KMS-11 (cell line): Measurements from ENCODE around the gene PLXNA2.

Experiments used
- H2AFZ ChIP-seq: fragments of 200-600 bp; sonication (generic); 2 replicates; pipeline ENCODE4 v1.6.1; 2016; ENCODE audit warnings: antibody characterized with exemption, mixed run types, low read depth
- H3K27ac ChIP-seq: fragments of 200-600 bp; sonication (generic); 2 replicates; pipeline ENCODE4 v1.6.1; 2016; ENCODE audit warnings: mild to moderate bottlenecking, mixed run types
- H3K27me3 ChIP-seq: fragments of 200-600 bp; sonication (generic); 2 replicates; pipeline ENCODE4 v1.6.1; 2017; ENCODE audit warnings: mild to moderate bottlenecking, low read depth, mixed run types, moderate library complexity; ENCODE audit not compliant: insufficient read depth
- H3K36me3 ChIP-seq: fragments of 200-600 bp; sonication (generic); 2 replicates; pipeline ENCODE4 v1.6.1; 2017; ENCODE audit warnings: mild to moderate bottlenecking, mixed run types; ENCODE audit not compliant: insufficient read depth
- H3K4me1 ChIP-seq: fragments of 200-600 bp; sonication (generic); 2 replicates; pipeline ENCODE4 v1.6.1; 2016; ENCODE audit warnings: mild to moderate bottlenecking, low read depth, mixed run types; ENCODE audit not compliant: poor library complexity, severe bottlenecking
- H3K4me2 ChIP-seq: fragments of 200-600 bp; sonication (generic); 2 replicates; pipeline ENCODE4 v1.7.0; 2016; ENCODE audit warnings: mild to moderate bottlenecking, mixed run types
- H3K4me3 ChIP-seq: fragments of 200-600 bp; sonication (generic); IDR thresholded peaks from 2 replicates; pipeline ENCODE4 v1.6.1; 2017; ENCODE audit warnings: low read depth, low read length, mixed read lengths; ENCODE audit not compliant: insufficient read depth
- H3K79me2 ChIP-seq: fragments of 200-600 bp; sonication (generic); 2 replicates; pipeline ENCODE4 v1.6.1; 2016; ENCODE audit warnings: low read depth, mixed run types; ENCODE audit not compliant: insufficient read depth
- H3K9ac ChIP-seq: fragments of 200-600 bp; sonication (generic); 2 replicates; pipeline ENCODE4 v1.6.1; 2016; ENCODE audit warnings: mild to moderate bottlenecking, mixed run types
- H4K20me1 ChIP-seq: fragments of 200-600 bp; sonication (generic); 2 replicates; pipeline ENCODE4 v1.6.1; 2016; ENCODE audit warnings: mild to moderate bottlenecking, mixed run types; ENCODE audit not compliant: insufficient read depth
- TF ChIP-seq, protein P1 (sequence below): fragments of 200-600 bp; sonication (generic); conservative IDR thresholded peaks from 2 replicates; pipeline ENCODE4 v1.6.1; 2017; ENCODE audit warnings: low read depth, mild to moderate bottlenecking, antibody characterized with exemption, low read length, moderate library complexity, mixed read lengths

Gene PLXNA2

DNA sequence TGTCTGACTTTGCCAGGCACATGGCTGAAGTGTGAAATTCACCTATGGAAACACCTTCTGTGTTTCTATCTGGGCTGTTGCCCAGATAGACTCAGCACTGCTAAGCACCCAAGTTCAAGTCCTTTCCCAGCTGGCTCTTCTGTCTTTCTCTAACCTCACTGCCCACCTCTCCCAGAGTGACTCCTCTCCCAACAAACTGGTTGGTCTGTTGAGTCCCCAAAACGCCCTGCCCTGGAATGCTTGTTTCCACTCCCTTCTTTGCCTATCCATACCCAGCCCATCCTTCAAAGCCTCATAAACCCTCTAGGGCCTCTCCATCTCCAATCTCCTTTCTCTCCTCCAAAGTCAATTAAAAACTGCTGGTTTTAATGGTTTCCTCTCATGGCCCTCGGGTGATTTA lies 15.6 kb downstream of the PLXNA2 start:
- Histone ChIP-seq H3K4me3 (no peak overlapping the region), H3K27me3 (no peaks in the 10 kb centered on the region), H2AFZ (no peak overlapping the region), H3K4me1 (no peaks in the 10 kb centered on the region), H3K4me2 (no peak overlapping the region), H4K20me1 (no peaks in the 10 kb centered on the region), H3K27ac (no peak overlapping the region), H3K9ac (no peak overlapping the region), H3K36me3 (no peaks in the 10 kb centered on the region), H3K79me2 (no peaks in the 10 kb centered on the region)
- TF ChIP-seq, protein P1, sequence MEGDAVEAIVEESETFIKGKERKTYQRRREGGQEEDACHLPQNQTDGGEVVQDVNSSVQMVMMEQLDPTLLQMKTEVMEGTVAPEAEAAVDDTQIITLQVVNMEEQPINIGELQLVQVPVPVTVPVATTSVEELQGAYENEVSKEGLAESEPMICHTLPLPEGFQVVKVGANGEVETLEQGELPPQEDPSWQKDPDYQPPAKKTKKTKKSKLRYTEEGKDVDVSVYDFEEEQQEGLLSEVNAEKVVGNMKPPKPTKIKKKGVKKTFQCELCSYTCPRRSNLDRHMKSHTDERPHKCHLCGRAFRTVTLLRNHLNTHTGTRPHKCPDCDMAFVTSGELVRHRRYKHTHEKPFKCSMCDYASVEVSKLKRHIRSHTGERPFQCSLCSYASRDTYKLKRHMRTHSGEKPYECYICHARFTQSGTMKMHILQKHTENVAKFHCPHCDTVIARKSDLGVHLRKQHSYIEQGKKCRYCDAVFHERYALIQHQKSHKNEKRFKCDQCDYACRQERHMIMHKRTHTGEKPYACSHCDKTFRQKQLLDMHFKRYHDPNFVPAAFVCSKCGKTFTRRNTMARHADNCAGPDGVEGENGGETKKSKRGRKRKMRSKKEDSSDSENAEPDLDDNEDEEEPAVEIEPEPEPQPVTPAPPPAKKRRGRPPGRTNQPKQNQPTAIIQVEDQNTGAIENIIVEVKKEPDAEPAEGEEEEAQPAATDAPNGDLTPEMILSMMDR, result no peak

DNA sequence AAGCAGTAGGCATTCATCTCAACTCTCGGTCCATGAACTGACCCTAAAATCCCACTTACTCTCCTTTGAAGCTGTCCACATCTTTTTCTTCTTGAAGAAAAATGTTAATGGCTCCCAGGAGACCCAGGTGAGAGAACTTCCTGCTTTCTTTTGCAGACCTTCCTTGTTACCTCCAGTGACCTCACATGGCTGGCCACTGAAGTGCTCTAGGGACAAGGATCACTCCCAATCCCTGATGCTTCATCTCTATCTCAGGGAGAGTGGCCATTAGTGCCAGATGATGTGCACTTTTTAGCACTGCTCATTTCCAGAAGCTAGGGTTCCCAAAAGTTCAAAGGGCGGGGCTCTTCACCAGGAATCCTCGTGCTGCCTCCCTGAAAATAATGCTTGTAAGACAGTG lies 16.2 kb downstream of the PLXNA2 start:
- no peak overlapping the region for H2AFZ ChIP-seq
- TF ChIP-seq, protein P1, result no peak
- H3K9ac ChIP-seq, result no peak overlapping the region
- H3K27ac ChIP-seq, result no peak overlapping the region
- no peaks in the 10 kb centered on the region for H3K36me3 ChIP-seq
- H3K79me2 ChIP-seq, result no peaks in the 10 kb centered on the region
- no peak overlapping the region for H3K4me3 ChIP-seq
- H3K27me3 ChIP-seq, result no peaks in the 10 kb centered on the region
- H3K4me2 ChIP-seq, result no peak overlapping the region
- H3K4me1 ChIP-seq, result no peaks in the 10 kb centered on the region
- no peaks in the 10 kb centered on the region for H4K20me1 ChIP-seq

DNA sequence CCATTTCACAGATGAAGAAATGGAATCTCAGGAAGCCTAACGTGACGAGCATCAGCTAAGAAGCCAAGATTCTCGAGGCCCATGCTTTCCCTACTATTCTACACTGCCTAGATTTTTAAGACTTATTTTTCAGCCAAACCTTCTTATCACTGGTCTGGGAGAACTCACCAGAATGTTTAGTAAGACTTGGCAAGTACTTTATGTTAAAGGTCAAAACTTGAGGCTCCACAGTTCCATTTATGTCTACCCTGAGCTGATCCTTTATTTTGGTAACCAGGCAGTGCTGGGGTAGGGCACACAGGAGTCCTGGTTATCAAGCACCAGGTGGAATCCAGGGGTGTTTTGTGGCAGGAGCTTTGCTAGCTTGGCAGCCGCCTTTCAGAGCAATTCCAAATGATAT lies 16.8 kb downstream of the PLXNA2 start:
- H3K9ac ChIP-seq, result no peak overlapping the region
- no peak overlapping the region for H3K27ac ChIP-seq
- no peak overlapping the region for H3K4me2 ChIP-seq
- TF ChIP-seq, protein P1, result no peak
- H3K79me2 ChIP-seq, result no peaks in the 10 kb centered on the region
- H3K4me3 ChIP-seq, result no peak overlapping the region
- H4K20me1 ChIP-seq, result no peaks in the 10 kb centered on the region
- no peaks in the 10 kb centered on the region for H3K4me1 ChIP-seq
- H3K27me3 ChIP-seq, result no peaks in the 10 kb centered on the region
- no peaks in the 10 kb centered on the region for H3K36me3 ChIP-seq
- no peak overlapping the region for H2AFZ ChIP-seq

- Histone ChIP-seq H2AFZ (no peak overlapping the region), H3K4me2 (no peak overlapping the region), H3K4me1 (no peaks in the 10 kb centered on the region), H3K36me3 (no peaks in the 10 kb centered on the region), H3K27me3 (no peaks in the 10 kb centered on the region), H3K9ac (no peak overlapping the region), H3K79me2 (no peaks in the 10 kb centered on the region), H3K4me3 (no peak overlapping the region), H4K20me1 (no peaks in the 10 kb centered on the region), H3K27ac (no peak overlapping the region)
- TF ChIP-seq, protein P1, result no peak
Measured at GRCh38 chr1:208225954-208226937, 17.9 kb downstream of the PLXNA2 start.
